Esophagus squamous epithelium (tissue), 5 donors: ENCODE measurements around the gene SLC6A7. TPM values are rescaled to one million over a fixed set of nuclear protein-coding genes. Genes with fewer than 3 reads are reported as not detected.

Experiments
- DNase-seq: peaks from one replicate; lab custom pipeline; 2025; lab: John Stamatoyannopoulos, UW
- H3K27ac ChIP-seq, 4 donors: fragments of 200-600 bp; sonication (generic); one replicate each; pipeline ENCODE4 v1.5.1; 2016 to 2019; ENCODE audit warnings: mild to moderate bottlenecking in 1 of 4
- H3K27me3 ChIP-seq, 4 donors: fragments of 200-600 bp; sonication (generic); 1 replicate in 3 of 4; 2 replicates in 1 of 4; pipeline versions ENCODE4 v1.5.1 to v1.6.0; 2017 to 2021; ENCODE audit warnings: antibody characterized with exemption in 1 of 4
- H3K36me3 ChIP-seq, 3 donors: fragments of 200-600 bp; sonication (generic); one replicate each; pipeline ENCODE4 v1.5.1; 2016 to 2019
- H3K4me1 ChIP-seq, 3 donors: fragments of 200-600 bp; sonication (generic); one replicate each; pipeline ENCODE4 v1.5.1; 2017 to 2019
- H3K4me3 ChIP-seq, 4 donors: fragments of 200-600 bp; sonication (generic); 1 replicate in 3 of 4; 2 replicates in 1 of 4; pipeline ENCODE4 v1.5.1; 2016 to 2019; ENCODE audit warnings: mild to moderate bottlenecking in 2 of 4, moderate library complexity in 1 of 4
- H3K9me3 ChIP-seq, 3 donors: fragments of 200-600 bp; sonication (generic); one replicate each; pipeline ENCODE4 v1.5.1; 2016 to 2019
- CTCF ChIP-seq, 6 experiments: fragments of 450-650 bp in 4 of 6; fragments of 200-600 bp in 2 of 6; sonication (generic) in 2 of 6; IDR thresholded peaks; one replicate each; pipeline ENCODE4 v1.5.1; 2016 to 2019; ENCODE audit warnings: antibody characterized with exemption in 6 of 6, mild to moderate bottlenecking in 4 of 6, moderate library complexity in 4 of 6
- POLR2A ChIP-seq, 4 donors: fragments of 450-650 bp; IDR thresholded peaks; one replicate each; pipeline ENCODE4 v1.6.1; 2017; ENCODE audit warnings: antibody characterized with exemption in 4 of 4, mild to moderate bottlenecking in 4 of 4, moderate library complexity in 3 of 4
- WGBS, 2 donors: methylation state at CpG; one replicate each; pipeline ENCODE4 v1.1.5; 2018; 5-methylcytosine and 5-hydroxymethylcytosine counted together
- intact Hi-C: fragments of 100-400 bp; cut with DNase I; formaldehyde crosslinking; loops from one replicate; pipeline ENCODE4 v1.15.0; 2022
- total RNA-seq, 4 donors: library from RNA; depleted of rRNA; stranded (reverse); fragments of >200 nt; gene quantifications; one replicate each; pipeline ENCODE4 v1.1.0, GENCODE V29; 2016
- donor health status: DM: yes; HTN: yes; CAD: no.

Gene SLC6A7
- total RNA-seq, 4 donors from 2014 or later = not detected

- peaks cover 3 to 98% (median 38%) of the 10 kb centered on the region in 3 donors for H3K4me1 ChIP-seq
Measured at GRCh38 chr5:150146862-150147601, 42.8 kb upstream of the SLC6A7 start.

GRCh38 chr5:150147670-150148069 is 42.2 kb upstream of the SLC6A7 start:
- H3K4me3 ChIP-seq = peak overlapping the region in 1 of 4 donors; percentile 32
- 73% methylated on average over 7 of the region's 7 CpGs for WGBS, 2 donors
- no peak for TF ChIP-seq POLR2A (IDR thresholded peaks at IDR 0.05)
- TF ChIP-seq CTCF (IDR thresholded peaks at IDR 0.05) = no peak
- peaks cover 3 to 96% (median 31%) of the 10 kb centered on the region in 3 donors for H3K4me1 ChIP-seq
- peaks cover 0 to 9% (median 0%) of the 10 kb centered on the region in 4 donors for H3K27me3 ChIP-seq
- intact Hi-C loops = no loop called here
- no peaks in the 10 kb centered on the region for H3K36me3 ChIP-seq
- no peaks in the 10 kb centered on the region for H3K9me3 ChIP-seq
- no peak for DNase-seq
- peak overlapping the region; percentile 31 to 91 (median 81) for H3K27ac ChIP-seq

More at GRCh38 chr5:150146862-150147601, 42.8 kb upstream of the SLC6A7 start:
- H3K36me3 ChIP-seq = no peaks in the 10 kb centered on the region
- TF ChIP-seq CTCF (IDR thresholded peaks at IDR 0.05) (no peak), POLR2A (IDR thresholded peaks at IDR 0.05) (no peak)
- no peaks in the 10 kb centered on the region for H3K9me3 ChIP-seq
- intact Hi-C loops = no loop called here
- 40 to 72% methylated on average over 1 to 8 of the region's 14 CpGs for WGBS, 2 donors
- H3K4me3 ChIP-seq = peak overlapping the region in 1 of 4 donors; percentile 32
- DNase-seq = no peak
- H3K27ac ChIP-seq = peak overlapping the region; percentile 31 to 91 (median 81)
- H3K27me3 ChIP-seq = peaks cover 0 to 5% (median 0%) of the 10 kb centered on the region in 4 donors

- peak overlapping the region in 2 of 4 donors; percentile 2 to 32 for H3K4me3 ChIP-seq
- H3K27me3 ChIP-seq = peaks cover 0 to 15% (median 0%) of the 10 kb centered on the region in 4 donors
- H3K27ac ChIP-seq = peak overlapping the region in 3 of 4 donors; percentile 75 to 91 (median 87)
- H3K36me3 ChIP-seq = no peaks in the 10 kb centered on the region
- peaks cover 0 to 94% (median 26%) of the 10 kb centered on the region in 3 donors for H3K4me1 ChIP-seq
- DNase-seq = no peak
- H3K9me3 ChIP-seq = no peaks in the 10 kb centered on the region
- whole genome bisulfite sequencing, 2 donors = 71 to 76% methylated on average over 5 to 9 of the region's 11 CpGs
- TF ChIP-seq POLR2A (IDR thresholded peaks at IDR 0.05) (no peak), CTCF (IDR thresholded peaks at IDR 0.05) (no peak)
- intact Hi-C loops = no loop called here
Measured at GRCh38 chr5:150148117-150148927, 41.5 kb upstream of the SLC6A7 start.

- TF ChIP-seq POLR2A (IDR thresholded peaks at IDR 0.05) (no peak), CTCF (IDR thresholded peaks at IDR 0.05) (no peak)
- H3K4me3 ChIP-seq = peak overlapping the region in 2 of 4 donors; percentile 23 to 42
- peak overlapping the region in 3 of 4 donors; percentile 75 to 91 (median 87) for H3K27ac ChIP-seq
- intact Hi-C loops = no loop called here
- H3K36me3 ChIP-seq = no peaks in the 10 kb centered on the region
- DNase-seq = no peak
- peaks cover 0 to 24% (median 0%) of the 10 kb centered on the region in 4 donors for H3K27me3 ChIP-seq
- peaks cover 0 to 87% (median 15%) of the 10 kb centered on the region in 3 donors for H3K4me1 ChIP-seq
- no peaks in the 10 kb centered on the region for H3K9me3 ChIP-seq
Measured at GRCh38 chr5:150149618-150150017, 40.2 kb upstream of the SLC6A7 start.
